ENCODE results near the gene FKBP2. TPM values are rescaled to one million over a fixed set of nuclear protein-coding genes. Genes with fewer than 3 reads are reported as not detected.

The FKBP2 gene
- total and polyA plus RNA-seq, 2 of the 13 experiments (the other 11 are each of a cell fraction or from before 2014, with no cell fraction given), result 30.1 to 53.3 TPM

DNA sequence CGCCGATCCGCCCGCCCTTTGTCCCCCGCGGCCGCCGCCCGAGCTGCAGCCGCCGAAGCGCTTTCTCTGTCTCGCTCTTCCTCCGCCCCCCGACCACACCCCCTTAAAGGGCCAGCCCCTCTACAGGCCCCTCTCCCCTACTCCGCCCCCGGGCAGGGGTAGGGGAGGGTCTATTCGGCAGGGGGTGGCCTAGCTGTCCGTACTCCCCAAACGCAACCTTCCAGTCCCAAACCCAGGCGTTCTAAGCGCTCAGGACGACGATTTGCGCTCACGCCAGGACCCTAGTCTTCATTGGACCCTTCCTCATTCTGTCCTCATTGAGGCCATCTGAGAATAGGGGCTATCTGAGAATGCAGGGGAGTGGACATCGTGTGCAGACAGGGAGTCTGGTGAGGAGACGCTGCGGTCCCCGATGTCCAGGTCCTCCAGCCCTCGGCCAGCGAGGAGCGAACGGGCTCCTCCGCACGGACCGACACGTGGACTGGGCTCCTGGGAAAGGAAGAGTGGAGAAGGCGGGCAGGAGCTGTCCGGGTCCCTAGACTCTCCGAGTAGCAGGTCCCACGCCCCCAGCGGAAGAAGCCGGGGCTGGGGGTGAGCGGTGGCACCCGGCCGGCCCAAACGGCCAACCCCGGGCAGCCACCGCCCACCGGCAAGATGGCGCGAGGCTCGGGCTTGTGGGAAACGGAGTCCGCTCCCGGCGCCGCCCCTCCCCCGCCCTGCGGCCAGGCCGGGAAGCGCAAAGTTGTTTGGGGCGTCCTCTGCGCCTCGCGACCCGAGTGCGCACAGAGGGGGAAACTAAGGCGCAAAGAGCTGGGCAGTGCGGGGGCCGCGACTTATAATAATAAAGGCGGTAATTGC is 6.2 kb downstream of the FKBP2 start, which contains the start of gene PPP1R14B (continued):
- TF ChIP-seq KAT2B (IDR thresholded peaks at IDR 0.05; ENCODE audit: borderline replicate concordance, low read depth, low read length) (no peak), DNMT3B (CRISPR knock-in tag; conservative IDR thresholded peaks at IDR 0.05) (no peak), PRDM15 (CRISPR knock-in tag; IDR thresholded peaks at IDR 0.05) (no peak), CBX2 (IDR thresholded peaks at IDR 0.05; ENCODE audit: low read depth, low read length) (no peak), CBX2 (CRISPR knock-in tag; IDR thresholded peaks at IDR 0.05; ENCODE audit: low read depth) (no peak), NFRKB (IDR thresholded peaks at IDR 0.05) (no peak), ZNF773 (CRISPR knock-in tag; IDR thresholded peaks at IDR 0.05; ENCODE audit: borderline replicate concordance) (no peak), TARDBP (CRISPR knock-in tag; IDR thresholded peaks at IDR 0.05) (no peak; the same call in 1 of the 2 replicates), ZC3H4 (CRISPR knock-in tag; IDR thresholded peaks at IDR 0.05; ENCODE audit: borderline replicate concordance) (no peak), AKAP8 (CRISPR knock-in tag; IDR thresholded peaks at IDR 0.05) (peak; percentile 52; the same call in 1 of the 2 replicates), ZNF552 (CRISPR knock-in tag; IDR thresholded peaks at IDR 0.05; ENCODE audit: borderline replicate concordance) (peak; percentile 35; the same call in 1 of the 2 replicates), RFX3 (CRISPR knock-in tag; IDR thresholded peaks at IDR 0.05) (no peak), TFAP4 (IDR thresholded peaks at IDR 0.05; ENCODE audit: borderline replicate concordance, low read depth) (no peak; the same call in 1 of the 2 replicates), ZFP37 (CRISPR knock-in tag; IDR thresholded peaks at IDR 0.05; ENCODE audit: borderline replicate concordance) (0 out of 2 replicates have a peak, but pooled peaks have one; percentile 18), GZF1 (CRISPR knock-in tag; IDR thresholded peaks at IDR 0.05) (no peak)
- TF ChIP-seq, protein P1, sequence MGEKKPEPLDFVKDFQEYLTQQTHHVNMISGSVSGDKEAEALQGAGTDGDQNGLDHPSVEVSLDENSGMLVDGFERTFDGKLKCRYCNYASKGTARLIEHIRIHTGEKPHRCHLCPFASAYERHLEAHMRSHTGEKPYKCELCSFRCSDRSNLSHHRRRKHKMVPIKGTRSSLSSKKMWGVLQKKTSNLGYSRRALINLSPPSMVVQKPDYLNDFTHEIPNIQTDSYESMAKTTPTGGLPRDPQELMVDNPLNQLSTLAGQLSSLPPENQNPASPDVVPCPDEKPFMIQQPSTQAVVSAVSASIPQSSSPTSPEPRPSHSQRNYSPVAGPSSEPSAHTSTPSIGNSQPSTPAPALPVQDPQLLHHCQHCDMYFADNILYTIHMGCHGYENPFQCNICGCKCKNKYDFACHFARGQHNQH (CRISPR knock-in tag; IDR thresholded peaks at IDR 0.05), result 0 out of 2 replicates have a peak, but pooled peaks have one; percentile 33
- TF ChIP-seq, protein P2, sequence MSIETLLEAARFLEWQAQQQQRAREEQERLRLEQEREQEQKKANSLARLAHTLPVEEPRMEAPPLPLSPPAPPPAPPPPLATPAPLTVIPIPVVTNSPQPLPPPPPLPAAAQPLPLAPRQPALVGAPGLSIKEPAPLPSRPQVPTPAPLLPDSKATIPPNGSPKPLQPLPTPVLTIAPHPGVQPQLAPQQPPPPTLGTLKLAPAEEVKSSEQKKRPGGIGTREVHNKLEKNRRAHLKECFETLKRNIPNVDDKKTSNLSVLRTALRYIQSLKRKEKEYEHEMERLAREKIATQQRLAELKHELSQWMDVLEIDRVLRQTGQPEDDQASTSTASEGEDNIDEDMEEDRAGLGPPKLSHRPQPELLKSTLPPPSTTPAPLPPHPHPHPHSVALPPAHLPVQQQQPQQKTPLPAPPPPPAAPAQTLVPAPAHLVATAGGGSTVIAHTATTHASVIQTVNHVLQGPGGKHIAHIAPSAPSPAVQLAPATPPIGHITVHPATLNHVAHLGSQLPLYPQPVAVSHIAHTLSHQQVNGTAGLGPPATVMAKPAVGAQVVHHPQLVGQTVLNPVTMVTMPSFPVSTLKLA (IDR thresholded peaks at IDR 0.05), result no peak; the same call in 1 of the 2 replicates
- TF ChIP-seq, protein P3, sequence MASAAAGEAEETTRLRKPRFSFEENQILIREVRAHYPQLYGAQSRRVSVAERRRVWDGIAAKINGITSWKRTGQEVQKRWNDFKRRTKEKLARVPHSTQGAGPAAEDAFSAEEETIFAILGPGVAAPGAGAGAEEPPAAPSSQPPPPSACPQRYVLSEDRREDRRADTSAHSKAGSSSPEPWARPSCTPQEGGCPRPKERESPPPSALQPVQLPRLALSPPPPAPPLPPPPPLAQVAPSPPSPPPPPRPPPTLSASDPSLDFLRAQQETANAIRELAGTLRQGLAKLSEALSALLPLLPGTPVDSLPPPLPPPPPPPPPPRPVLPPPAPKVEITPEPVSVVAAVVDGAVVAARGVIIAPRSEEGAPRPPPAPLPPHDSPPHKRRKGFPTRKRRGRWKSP (CRISPR knock-in tag; IDR thresholded peaks at IDR 0.05), result peak; percentile 95
- TF ChIP-seq, protein P4, sequence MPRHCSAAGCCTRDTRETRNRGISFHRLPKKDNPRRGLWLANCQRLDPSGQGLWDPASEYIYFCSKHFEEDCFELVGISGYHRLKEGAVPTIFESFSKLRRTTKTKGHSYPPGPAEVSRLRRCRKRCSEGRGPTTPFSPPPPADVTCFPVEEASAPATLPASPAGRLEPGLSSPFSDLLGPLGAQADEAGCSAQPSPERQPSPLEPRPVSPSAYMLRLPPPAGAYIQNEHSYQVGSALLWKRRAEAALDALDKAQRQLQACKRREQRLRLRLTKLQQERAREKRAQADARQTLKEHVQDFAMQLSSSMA (CRISPR knock-in tag; IDR thresholded peaks at IDR 0.05), result no peak

Measured in HepG2 (cell line).